NCI-H2171 treated with DMSO at 0.1 percent for 48 hours (cell line): ENCODE measurements around the gene TAPT1.
"Not testable (repeated sequence)": the region's sequence is repeated elsewhere in the genome, so short reads cannot be mapped to it uniquely, and the experiment has no call there.

Experiments
- DNase-seq: peaks from one replicate; lab custom pipeline; 2025; lab: John Stamatoyannopoulos, UW

Gene TAPT1

DNA sequence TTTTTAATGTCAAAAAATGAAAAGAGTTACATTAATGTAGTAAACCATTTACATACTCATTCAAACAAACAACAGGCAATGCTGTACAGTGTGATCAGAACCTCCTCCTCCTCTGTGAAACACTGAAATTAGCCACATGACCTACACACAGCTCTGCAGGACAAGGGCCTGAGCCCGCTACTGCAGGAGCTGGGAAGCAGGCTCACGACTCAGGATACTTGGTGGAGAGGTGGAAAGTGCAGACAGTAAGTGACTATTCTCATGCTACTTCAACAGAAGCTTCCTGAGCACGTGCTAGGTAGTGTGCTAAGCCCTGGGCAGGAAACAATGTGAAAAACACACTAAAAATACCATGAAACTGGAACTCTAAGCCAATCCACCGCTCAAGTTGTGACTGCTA, 56.8 kb downstream of the TAPT1 start:
- no peak for DNase-seq

DNA sequence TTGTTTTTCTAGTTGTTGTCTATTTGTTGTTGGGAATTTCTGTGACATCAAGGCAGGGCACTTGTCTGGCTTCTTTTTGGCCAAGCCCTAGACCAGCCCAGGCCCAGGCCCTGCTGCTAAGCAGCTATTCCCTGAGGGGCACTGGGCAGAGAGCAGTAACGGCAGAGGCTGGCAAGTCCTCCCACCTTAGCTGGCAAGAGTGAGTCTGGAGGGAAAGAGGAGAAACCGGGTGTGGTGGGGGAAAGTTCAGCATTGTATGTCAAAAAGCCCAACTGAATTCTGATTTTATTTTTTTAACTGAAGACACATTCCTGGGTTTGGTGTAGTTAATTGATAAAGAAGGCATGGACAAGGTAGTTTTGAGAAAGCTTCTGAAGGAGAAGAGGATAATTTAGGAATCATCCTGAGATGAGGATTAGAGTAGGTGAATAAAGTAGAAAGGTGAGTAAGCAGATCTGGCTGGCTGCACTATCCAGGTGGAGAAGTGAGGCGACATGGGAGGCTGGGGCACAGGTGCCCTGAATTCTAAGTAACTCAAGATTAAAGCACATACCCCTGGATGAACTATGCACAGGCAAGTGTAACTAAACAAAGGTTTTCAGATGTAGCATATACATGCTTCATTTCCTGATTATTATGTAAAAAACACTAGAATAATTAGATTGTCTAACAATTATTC, 57.4 kb downstream of the TAPT1 start:
- DNase-seq: no peak

DNA sequence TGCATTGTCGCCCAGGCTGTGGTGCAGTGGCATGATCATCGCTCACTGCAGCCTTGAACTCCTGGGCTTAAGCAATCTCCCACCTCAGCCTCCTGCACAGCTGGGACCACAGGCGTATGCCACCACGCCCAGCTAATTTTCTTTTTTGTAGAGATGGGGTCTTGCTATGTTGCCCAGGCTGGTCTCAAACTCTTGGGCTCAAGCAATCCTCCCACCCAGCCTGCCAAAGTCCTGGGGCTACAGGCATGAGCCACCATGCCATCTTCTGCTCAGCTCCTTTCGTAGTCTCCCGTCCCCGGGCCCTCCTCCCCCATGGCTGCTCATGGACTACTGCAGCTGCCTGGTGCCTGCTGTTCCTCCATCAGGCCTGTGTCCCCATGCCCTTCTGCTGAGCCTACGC, 58.1 kb downstream of the TAPT1 start:
- no peak for DNase-seq

DNA sequence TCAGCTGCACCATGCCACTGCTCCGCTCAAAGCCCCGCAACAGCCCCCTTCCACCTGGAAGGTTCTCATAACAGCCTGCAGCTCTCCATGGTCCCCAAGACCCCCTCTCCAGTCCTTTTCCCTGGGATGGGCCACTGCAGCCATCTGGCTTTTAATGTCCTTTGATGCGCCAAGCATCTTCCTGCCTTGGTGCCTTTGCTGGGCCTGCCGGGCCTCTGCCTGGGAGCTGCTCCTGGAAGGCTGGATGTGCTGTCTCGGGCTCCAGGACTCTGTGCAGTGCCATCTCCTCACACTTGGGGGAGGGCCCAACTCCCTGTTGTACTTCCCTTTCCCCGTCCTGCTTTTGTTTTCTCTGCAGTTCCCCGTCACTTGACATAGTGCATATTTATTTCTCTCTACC, 60.3 kb downstream of the TAPT1 start:
- no peak for DNase-seq

DNA sequence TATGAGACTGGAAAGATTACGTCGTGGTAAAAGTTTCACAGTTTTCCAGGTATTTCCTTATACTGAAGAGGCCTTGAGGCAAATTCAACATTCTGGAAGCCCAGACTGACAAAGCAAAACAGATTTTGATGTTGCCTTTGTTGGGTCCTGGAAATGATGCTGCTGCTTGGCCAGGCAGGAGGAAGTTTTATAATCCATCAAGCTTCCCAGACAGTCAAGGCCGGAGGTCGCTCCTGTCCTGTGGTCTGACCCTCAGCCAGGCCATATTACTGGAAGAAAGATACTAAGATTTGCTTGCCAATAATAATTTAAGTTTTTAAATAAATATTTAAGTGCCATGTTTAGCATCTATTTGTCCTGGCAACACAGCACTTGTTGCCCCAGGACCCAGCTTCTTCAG, 63.4 kb downstream of the TAPT1 start:
- no peak for DNase-seq

DNA sequence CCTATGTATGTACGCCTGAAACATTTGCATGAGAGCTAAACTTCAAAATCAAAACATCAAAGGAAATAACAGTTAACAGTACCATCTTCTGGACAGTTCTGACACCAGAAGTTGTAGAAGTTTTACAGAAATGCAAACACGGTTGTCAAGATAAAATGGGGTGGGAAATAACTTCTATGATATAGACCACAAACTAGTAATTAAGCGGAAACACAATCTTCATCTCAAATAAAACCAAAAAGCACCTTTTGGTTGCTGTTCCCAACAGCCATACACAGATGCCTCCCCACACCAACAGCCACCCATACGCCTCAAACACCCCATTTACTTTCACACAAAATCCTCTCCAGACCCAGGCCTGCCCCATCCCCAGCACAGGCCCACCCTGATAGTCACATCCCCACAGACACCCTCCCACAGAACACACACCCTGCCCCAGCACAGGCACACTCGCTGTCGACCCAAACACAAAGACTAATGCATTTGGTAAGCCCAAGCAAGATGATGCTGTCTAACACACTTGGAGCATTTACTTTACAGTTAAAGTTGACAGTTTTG, 64.3 kb downstream of the TAPT1 start:
- DNase-seq: no peak

DNA sequence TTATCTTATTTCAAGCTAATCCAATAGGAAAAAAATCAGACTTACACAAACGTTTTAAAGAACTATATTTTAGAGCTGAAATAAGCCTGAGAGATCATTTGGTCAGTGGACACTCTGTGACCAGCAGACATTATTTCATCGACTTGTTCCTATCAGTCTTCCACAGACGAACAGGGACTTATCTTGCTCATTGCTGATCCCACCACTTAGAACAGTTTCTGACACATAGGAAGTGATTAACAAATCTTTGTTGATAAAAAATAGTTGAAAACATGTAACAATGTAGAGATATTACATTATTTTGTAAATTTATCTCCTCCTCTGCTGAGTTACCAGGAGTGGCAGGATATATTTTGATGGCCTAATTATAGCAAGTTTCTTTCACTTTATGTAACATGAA, 65.8 kb downstream of the TAPT1 start:
- no peak for DNase-seq

DNA sequence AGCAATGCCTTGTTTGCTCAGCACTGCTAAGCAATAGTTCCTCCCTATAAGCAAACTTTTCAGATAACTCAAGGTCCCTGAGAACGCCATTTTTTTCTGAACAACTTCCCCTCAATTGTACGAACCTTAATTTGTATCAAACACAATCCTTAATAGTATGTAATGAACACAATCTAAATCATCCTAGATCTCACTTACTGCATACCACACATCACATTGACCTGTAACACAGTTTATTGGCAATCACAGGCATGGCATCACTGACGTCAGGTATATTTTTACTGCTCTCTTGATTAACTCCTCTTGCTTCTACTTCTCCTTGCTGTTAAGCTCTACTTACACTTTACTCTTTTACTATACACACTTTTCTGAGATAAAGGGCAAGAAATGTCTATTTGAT, 67.0 kb downstream of the TAPT1 start:
- no peak for DNase-seq

DNA sequence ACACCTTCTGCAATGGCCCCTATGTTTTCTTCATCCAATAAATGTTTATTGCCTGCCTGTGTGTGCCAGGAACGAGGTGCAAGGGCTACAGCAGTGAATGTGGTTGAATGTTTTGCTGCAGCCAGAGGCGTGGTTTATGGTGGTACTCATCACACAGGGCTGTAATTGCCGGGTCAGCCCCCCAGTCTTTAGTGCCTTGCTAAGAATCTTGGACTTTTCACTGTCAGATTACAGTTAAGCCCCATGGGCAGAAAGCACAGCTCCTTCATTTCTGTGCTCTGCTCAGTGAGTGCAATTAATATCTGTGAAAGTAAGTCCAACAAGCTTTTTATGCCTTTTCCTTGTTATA, 67.8 kb downstream of the TAPT1 start:
- no peak for DNase-seq

DNA sequence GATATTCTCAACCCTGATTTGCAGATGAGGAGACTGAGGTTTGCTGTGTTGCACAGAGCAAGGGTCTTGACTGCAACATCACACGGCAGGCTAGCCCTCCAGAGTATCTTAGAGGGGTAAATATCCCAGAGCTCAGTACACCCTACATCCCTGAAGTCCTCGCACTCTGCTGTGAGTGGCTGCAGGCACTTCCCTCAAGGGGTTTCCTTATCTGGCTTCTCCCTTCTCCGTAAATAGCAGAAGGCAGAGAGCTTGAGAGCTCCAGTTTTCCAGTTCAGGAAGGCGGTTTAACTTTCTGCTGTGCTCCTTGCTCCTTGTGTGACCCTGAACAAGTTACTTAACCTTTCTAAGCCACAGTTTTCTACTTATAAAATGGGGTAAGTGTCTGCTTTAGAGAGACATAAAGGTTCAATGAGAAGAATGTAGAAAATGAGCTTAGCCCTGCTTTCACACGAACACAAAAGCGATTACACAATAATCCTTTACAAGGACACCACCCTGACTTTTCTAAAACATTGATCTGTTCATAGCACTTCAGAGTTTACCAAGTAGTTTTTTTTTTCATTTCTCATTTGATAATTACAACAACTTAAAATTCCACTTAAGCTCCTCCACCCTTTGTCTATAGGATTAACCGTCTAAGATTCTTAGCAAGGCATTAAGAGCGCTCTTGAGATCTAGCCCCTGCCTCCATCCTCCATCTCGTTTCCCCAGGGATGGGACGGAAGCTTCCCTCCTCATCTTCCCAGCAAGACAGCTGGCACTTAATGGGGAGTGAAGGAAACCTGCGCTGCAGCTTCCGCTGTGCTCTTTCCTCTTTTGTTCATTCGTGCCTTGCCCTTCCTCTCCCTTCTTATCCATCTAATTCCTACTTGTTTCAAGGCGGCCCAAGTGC, 68.4 kb downstream of the TAPT1 start:
- peak; percentile 11 for DNase-seq

DNA sequence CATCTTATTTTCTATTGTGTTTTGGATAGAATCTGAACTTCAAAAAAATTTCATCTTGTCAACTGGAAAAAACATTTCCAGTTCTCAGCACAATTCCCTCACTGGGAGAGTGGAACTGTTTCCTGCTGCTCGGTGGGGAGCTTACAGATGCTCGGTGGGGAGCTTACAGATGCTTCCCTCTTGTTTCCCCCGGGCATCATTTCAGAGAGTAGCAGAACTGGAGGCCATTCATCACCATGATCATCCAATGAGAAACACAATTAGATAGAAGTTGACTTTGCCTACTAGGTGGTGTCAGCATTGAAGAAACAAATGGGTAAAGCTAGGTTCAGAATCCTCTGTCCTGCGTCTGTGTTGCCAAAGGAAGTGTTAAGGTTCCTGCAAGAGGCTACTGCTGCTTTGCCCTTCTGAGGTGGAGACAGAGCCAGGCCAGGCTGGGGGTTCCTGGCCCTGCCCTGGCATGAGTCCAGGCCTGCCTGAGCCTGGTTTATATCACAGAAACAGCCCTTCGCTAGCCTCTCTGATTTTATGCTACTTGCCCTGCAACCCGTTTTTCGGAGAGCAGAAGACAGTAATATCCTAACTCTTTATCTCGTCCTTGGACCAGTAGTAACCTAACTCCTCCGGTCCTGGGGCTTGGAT, 70.6 kb downstream of the TAPT1 start:
- DNase-seq: no peak

DNA sequence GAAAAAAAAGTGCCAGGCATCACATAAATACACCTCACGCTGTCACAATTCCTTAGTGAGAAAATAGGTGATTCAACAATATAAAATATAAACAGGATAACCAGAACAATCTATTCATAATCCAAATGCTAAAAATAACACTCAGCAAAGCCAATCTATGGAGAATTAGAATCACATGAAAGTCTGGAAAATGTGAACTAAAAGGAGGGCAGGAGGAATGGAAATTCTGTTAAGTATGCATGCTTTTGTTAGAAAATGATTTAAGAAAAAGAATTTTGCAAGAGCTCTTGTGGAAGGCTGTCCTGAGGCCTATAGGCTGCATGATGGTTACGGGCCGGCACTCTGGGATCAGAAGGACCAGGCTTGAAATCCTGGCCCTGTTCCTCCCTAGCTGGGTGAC, 71.8 kb downstream of the TAPT1 start:
- DNase-seq: no peak

DNA sequence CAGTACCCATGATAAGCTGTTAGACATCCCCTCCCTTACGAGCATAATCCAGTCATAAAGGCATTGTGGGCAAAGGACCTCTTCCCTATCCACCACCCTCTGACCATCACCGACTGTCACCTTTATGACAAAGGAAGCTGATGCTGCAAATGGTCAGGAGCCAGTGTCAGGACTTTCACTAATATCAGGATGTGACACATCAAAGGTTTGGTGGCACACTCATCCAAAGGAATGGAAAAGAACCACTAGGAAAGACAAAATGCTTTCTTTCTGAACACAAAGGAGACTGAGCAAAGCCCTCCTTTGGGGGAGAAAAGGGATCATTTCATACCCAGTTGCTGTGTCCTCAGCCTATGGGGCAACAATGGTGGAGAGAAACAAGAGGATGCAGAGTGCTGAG, 75.6 kb downstream of the TAPT1 start:
- DNase-seq: no peak

DNA sequence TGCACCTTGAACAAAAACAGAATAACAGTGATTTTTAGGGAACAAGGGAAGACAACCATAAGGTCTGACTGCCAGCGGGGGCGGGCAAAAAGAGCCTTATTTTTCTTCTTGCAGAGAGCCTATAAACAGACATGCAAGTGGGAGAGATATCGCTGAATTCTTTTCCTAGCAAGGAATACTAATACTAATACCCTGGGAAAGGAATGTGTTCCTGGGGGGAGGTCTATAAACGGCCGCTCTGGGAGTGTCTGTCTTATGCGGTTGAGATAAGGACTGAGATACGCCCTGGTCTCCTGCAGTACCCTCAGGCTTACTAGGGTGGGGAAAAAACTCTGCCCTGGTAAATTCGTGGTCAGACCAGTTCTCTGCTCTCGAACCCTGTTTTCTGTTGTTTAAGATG, 81.4 kb downstream of the TAPT1 start:
- not testable (repeated sequence) for DNase-seq

DNA sequence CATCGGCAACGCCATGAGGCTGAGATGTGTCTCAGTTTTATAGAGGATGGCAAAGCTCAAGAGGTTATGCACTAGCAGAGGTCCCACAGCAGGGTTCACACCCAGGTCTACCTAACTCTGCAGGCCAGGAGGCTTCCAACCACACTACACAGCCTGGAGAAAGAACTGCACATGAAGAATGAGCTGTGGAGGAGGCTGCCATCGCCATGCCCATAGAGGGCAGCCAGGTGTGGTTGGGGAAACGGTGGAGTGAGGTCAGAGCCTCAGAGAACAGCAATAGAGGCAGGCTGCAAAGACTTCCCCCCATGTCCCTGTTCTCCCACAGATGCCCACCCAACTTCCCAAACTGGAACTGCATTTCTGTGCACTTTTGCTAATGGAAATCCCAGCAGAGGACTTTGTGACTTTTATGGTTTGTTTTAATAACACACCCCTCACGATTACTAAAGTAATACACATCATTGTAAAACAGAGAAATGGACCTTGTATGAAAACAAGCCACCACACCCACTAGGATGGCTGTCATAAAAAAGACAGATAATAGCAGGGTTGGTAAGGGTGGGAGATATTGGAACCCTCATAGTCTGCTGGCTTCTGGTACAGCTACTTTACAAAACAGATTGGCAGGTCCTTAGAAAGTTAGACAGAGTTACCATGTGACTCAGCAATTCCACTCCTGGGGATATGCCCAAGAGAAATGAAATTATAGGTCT, 83.5 kb downstream of the TAPT1 start:
- no peak for DNase-seq

DNA sequence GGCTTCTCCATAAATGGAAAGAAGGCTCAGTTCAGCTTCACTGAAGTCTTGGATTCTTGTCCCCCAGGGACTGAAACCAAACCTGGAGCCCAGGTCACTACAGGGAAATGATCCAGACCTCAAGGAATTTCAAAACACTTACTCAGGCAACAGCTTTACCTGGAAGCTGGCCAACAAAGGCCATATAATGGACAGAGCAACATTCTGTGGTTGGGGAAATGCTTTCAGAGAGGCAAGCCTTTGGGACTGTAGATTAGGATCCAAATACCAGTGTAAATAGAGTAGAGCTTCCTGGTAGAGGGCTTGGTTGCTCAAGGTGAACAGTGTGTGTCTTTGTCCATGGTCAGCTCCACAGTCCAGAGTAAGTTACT, 85.4 kb downstream of the TAPT1 start:
- DNase-seq: no peak

DNA sequence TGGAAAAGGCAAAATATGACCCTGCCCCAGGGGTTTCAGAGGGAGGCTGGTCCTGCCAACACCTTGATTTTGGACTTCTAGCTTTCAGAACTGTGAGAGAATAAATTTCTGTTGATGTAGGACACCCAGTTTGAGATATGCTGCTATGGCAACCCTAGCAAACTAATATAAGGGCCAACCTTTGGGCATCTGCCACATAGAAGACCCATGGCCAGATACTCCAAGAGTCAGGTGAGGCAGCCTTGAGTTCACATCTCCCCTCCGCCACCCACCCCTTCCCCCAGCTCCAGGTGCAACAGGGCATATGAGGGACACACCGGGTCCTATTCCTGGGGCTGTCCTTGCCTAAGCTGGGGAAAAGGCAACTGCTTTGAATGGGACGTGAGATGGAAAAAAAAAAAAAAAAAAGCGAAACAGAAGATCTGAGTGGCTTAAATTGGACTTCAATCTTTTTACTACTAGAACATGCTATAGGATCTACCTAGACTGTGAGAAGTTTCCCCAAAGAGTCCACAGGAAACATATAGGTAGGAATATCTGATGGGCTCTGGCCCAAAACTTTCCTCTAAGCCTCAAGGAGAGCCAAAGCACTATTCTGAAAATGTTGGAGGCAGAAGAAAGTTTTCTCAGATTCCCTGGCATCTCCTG, 85.9 kb downstream of the TAPT1 start:
- DNase-seq: no peak

DNA sequence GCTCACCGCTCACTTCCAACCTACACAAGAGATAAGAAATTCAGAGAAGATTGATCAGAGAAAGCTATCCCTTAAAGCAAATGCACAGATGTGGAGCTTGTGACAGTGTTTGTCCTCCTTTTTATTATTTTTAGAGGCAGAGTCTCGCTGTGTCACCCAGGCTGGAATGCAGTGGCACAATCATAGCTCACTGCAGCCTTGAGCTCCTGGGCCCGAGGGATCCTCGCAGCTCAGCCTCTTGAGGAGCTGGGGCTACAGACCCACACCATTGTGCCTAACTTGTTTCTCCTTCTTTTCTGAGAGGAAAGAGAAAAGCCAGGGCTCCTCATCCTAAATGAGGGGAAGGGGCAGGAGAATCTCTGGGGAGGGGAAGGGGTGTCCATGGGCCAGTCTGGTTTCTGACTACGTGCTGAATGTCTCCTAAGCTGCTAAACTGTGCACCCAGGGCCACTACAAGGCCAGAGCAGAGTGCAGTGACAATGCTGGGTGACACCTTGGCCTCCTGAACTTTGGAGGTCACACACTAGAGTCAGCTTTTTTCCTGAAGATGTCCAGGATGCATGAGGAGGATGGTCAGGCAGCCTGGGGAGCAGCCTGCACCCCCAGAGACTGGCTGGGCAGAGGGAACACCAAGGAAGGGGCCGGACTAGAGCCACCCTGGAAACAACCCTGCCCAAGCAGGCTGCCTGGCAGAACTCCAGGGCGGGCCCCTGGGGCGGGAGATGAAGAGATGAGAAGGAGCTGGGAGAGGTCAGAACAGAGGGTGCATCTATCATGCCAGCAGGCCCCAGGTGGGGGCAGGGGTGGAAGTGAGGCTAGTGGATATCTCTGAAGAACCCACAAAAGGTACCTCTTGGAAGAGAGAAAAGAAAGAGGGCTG, 87.0 kb downstream of the TAPT1 start:
- no peak for DNase-seq

DNA sequence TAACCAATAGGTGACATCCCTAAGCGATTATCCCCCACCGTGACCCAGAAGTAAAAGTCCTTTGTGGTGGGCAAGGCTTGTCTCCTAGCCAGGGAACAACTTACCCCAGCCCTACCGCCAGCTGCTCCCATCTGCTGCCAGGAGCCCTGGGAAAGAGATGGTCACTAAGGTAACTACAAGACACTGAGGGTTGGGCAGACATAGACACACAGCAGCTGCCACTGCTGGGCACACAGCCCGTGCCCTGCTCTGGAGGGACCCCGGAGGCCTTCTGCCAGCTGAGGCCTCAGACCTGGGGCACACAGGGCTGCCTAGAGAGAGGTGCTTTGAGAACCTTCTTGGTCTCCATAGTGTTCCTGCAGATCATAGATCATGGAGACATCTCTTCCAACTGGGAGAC, 89.4 kb downstream of the TAPT1 start:
- DNase-seq: peak; percentile 2

DNA sequence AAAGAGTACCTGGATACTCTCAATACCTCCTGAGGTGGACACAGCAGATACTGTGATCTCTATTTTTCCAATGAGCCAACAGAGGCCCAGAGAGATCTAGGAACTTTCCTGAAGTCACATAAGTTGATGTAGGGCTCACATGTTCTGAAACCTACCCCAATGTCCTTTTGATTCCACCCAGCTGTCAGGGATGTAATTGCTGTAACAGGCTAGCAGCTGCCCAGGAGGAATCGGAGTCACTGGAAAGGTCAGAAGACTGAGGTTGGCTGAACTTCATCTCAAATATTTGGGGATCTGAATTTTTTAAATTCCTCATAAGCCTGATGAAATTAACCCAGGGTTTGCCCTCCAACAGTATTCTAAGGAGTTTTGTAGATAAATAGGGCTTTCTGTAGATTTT, 90.0 kb downstream of the TAPT1 start:
- DNase-seq: no peak

DNA sequence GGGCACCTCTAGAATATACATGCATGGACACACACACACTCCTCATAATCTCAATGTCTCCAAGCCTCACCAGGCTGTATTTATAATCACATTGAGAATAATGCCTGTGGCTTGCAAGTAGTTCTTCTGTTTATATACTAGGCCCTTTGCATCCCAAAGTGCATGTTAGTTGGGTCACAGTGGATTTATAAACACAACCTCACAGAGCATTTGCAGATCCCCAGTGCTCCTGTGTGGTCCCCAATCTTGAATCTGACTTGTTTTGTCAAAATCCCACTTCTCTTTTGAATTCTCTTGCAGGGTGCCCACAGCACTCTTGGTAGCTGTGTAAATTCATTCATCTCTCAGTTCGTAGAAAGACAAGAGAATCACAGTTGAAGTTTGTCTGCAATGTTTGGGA, 92.9 kb downstream of the TAPT1 start:
- no peak for DNase-seq
